ENCODE data around the gene FRMD4B.

DNA sequence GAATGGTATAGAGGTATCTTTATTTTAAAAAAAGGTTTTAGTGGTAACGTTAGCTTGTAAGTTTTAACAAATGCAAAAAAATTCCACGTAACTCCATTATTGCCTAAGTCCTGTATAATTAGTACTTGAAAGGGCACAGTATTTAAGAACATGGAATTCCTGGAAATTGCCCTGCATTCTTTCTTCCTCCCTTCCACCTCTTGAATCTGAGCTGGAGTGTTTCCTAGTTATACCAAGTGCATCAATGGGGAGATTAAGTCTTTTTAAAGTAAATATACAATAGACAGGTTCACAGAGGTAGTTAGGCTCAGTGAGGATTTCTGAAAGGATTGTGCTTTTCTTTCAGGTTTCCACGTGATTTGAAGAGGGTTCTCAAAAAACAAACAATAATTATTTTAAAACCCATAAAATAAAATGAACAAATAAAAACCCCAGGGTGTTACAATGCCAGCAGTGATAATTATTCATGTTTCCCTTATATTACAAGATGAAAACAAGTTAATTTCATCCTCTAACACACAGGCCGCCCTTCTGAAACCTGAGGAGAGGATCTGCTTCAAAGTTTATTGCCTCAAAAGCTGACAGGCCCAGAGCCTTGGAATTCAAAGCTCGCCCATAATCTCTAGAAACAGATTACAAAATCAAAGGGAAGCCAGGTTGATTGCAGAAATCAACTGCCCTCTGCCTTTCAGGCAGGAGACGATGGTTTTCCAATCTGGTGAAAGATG lies 134.6 kb downstream of the FRMD4B start:
- TF ChIP-seq, protein P1, sequence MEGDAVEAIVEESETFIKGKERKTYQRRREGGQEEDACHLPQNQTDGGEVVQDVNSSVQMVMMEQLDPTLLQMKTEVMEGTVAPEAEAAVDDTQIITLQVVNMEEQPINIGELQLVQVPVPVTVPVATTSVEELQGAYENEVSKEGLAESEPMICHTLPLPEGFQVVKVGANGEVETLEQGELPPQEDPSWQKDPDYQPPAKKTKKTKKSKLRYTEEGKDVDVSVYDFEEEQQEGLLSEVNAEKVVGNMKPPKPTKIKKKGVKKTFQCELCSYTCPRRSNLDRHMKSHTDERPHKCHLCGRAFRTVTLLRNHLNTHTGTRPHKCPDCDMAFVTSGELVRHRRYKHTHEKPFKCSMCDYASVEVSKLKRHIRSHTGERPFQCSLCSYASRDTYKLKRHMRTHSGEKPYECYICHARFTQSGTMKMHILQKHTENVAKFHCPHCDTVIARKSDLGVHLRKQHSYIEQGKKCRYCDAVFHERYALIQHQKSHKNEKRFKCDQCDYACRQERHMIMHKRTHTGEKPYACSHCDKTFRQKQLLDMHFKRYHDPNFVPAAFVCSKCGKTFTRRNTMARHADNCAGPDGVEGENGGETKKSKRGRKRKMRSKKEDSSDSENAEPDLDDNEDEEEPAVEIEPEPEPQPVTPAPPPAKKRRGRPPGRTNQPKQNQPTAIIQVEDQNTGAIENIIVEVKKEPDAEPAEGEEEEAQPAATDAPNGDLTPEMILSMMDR (conservative IDR thresholded peaks at IDR 0.05; ENCODE audit: low read length) = no peak
- no peak for TF ChIP-seq EZH2phosphoT487 (IDR thresholded peaks at IDR 0.05; ENCODE audit: borderline replicate concordance, low read depth, low read length)

Data from OCI-LY7 (cell line).